ENCODE results near the gene GAL3ST2. TPM values are rescaled to one million over a fixed set of nuclear protein-coding genes. Genes with fewer than 3 reads are reported as not detected.
A peak's percentile ranks its signal among the peaks of the same experiment; 100 is the strongest.
"Not testable (repeated sequence)": the region's sequence is repeated elsewhere in the genome, so short reads cannot be mapped to it uniquely, and the experiment has no call there.

The GAL3ST2 gene
- total and polyA plus RNA-seq, 4 donors: 0.33 to 0.79 (median 0.63) TPM

GRCh38 chr2:241803387-241804325 lies 27.0 kb downstream of the GAL3ST2 start:
- H3K36me3 ChIP-seq (ENCODE audit: control insufficient read depth, insufficient read depth, low read length): no peaks in the 10 kb centered on the region
- WGBS (ENCODE audit: insufficient coverage): 2% methylated on average over 109 of the region's 109 CpGs
- DNase-seq (ENCODE audit: low read depth in 4 of 6, low spot score in 6 of 6): peak in 5 of 6 donors; percentile 47 to 94 (median 66)
- H3K27me3 ChIP-seq (ENCODE audit: control insufficient read depth, insufficient read depth, low read length): peaks cover 12% of the 10 kb centered on the region
- peak overlapping the region; percentile 28 for H3K4me3 ChIP-seq (ENCODE audit: low read depth, low read length)
- H3K9me3 ChIP-seq (ENCODE audit: control insufficient read depth, insufficient read depth, low read length): no peaks in the 10 kb centered on the region
- H3K4me1 ChIP-seq (ENCODE audit: control insufficient read depth, insufficient read depth, low read length): peaks cover 23% of the 10 kb centered on the region
- H3K27ac ChIP-seq (ENCODE audit: low read depth, low read length): peak overlapping the region; percentile 10

DNA sequence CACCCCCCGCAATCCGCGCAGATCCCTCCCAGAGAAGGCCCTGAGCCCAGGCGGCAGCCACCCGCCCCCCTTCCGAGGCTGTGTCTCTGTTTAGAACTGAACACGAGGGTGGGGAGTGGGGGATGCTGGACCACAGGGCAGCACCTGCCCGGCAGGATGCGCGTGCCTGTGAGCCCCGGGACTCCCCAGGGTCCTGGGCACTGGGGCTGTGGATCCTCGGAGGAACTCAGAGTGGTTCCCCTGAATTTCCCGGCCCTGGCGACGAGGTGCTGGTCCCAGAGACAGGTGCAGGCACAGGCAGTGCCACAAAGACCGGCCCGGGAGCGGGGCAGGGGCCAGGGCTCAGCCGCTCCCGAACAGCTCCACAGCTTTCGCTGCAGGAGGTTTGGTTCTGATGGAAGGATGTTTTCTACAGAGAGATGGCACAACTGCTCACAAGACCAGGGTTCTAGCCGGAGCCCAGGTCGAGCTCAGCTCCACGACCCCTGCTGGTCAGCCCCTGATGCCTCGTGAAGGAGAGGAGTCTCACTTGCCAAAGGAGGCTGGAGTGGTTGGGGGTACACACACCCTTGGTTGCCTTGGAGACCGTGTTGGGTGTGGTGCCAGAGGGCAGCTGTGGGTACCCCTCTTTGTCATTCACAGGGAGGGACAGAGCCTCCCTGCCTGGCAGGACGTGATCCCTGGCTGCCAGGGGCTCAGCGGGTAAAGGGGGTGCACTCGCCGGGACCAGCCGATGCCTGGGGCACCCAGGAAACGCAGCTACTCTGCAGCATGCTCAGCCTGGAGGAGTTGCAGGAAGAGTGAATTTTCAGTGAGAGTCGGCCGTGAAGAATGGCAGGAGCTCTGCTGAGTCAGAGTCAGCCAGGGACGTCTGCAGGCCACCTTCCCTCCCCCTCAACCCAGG lies 28.0 kb downstream of the GAL3ST2 start:
- WGBS (ENCODE audit: insufficient coverage): 18% methylated on average over 31 of the region's 35 CpGs
- Histone ChIP-seq H3K9me3 (ENCODE audit: control insufficient read depth, insufficient read depth, low read length) (no peaks in the 10 kb centered on the region), H3K4me3 (ENCODE audit: low read depth, low read length) (peak overlapping the region; percentile 28), H3K27ac (ENCODE audit: low read depth, low read length) (peak overlapping the region; percentile 10), H3K36me3 (ENCODE audit: control insufficient read depth, insufficient read depth, low read length) (no peaks in the 10 kb centered on the region), H3K27me3 (ENCODE audit: control insufficient read depth, insufficient read depth, low read length) (peaks cover 12% of the 10 kb centered on the region), H3K4me1 (ENCODE audit: control insufficient read depth, insufficient read depth, low read length) (peaks cover 31% of the 10 kb centered on the region)
- DNase-seq (ENCODE audit: low read depth in 4 of 6, low spot score in 6 of 6): peak in 1 of 6 donors; percentile 35

DNA sequence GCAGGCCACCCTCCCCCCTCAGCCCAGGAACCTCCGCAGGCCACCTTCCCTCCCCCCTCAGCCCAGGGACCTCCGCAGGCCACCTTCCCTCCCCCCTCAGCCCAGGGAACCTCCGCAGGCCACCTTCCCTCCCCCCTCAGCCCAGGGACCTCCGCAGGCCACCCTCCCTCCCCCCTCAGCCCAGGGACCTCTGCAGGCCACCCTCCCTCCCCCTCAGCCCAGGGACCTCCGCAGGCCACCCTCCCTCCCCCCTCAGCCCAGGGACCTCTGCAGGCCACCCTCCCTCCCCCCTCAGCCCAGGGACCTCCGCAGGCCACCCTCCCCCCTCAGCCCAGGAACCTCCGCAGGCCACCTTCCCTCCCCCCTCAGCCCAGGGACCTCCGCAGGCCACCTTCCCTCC lies 29.6 kb downstream of the GAL3ST2 start:
- DNase-seq (ENCODE audit: low read depth in 4 of 6, low spot score in 6 of 6); H3K27ac ChIP-seq (ENCODE audit: low read depth, low read length); H3K9me3 ChIP-seq (ENCODE audit: control insufficient read depth, insufficient read depth, low read length); H3K36me3 ChIP-seq (ENCODE audit: control insufficient read depth, insufficient read depth, low read length); H3K4me3 ChIP-seq (ENCODE audit: low read depth, low read length): not testable (repeated sequence)
- peaks cover 47% of the 10 kb centered on the region for H3K4me1 ChIP-seq (ENCODE audit: control insufficient read depth, insufficient read depth, low read length)
- peaks cover 12% of the 10 kb centered on the region for H3K27me3 ChIP-seq (ENCODE audit: control insufficient read depth, insufficient read depth, low read length)
- WGBS (ENCODE audit: insufficient coverage): no CpG with 5 or more reads among the region's 8 CpGs

DNA sequence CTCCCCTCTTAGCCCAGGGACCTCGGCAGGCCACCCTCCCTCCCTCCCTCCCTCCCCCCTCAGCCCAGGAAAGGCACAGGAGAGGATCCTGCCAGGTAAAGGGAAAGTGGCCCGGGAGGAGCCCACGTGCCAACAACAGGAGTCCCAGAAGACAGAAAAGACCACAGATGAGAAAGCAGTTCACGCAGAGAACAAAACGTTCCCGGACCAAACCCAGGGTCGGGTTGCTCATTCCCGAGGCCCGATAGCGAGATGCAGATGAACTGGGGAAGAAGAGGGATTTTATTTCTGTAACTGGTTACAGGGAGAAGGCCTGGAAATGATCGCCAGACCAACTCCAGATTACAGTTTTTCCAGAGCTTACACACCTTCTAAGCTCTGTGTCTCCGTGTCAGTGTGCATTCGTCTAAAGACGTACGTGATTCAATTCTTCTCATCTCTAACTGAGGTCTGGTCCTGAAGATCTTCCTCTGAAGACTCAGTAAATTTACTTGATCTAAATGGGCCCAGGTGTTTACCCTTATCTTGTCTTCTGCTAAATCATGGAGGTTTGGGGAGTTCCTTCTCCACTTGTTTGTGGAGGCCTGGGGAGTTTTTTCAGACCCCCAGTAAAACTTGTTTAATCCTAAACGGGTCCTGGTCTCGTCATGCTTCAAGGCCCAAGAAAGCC lies 31.6 kb downstream of the GAL3ST2 start:
- peak in 1 of 6 donors; percentile 18 for DNase-seq (ENCODE audit: low read depth in 4 of 6, low spot score in 6 of 6)
- H3K9me3 ChIP-seq (ENCODE audit: control insufficient read depth, insufficient read depth, low read length): no peaks in the 10 kb centered on the region
- H3K4me3 ChIP-seq (ENCODE audit: low read depth, low read length): no peak overlapping the region
- 50% methylated on average over 15 of the region's 17 CpGs for WGBS (ENCODE audit: insufficient coverage)
- H3K36me3 ChIP-seq (ENCODE audit: control insufficient read depth, insufficient read depth, low read length): no peaks in the 10 kb centered on the region
- H3K27ac ChIP-seq (ENCODE audit: low read depth, low read length): no peak overlapping the region
- H3K4me1 ChIP-seq (ENCODE audit: control insufficient read depth, insufficient read depth, low read length): peaks cover 61% of the 10 kb centered on the region
- H3K27me3 ChIP-seq (ENCODE audit: control insufficient read depth, insufficient read depth, low read length): peaks cover 8% of the 10 kb centered on the region

DNA sequence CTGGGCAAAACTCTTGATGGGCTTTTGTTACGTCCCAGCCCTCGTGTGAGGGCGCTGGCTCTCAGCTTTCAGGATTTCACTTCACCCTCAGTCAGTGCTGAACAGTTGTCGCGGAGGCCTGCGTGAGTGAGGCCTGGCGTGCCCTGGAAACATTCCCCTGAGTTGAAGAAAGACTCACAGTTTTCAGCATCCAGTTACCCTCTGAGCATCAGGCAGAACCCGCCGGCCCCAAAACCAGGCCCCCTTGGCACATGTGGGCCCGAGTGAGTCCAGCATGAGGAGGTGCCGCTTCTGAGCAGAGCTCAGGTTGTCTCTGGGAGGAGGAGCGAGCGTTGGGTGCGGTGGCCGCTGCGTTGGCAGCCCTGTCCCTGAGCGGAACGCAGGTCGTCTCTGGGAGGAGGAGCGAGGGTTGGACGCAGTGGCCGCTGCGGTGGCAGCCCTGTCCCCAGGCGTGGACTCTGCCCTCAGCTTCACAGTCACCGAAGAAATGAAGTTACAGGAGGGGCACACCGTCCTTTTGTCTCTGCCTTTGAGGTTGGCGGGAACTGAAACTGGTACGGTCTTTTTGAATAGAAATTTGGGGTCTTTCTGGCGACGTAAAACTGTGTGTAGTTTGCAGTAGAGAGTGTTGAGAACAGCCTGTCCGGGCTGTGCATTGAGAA lies 32.2 kb downstream of the GAL3ST2 start, which contains the start of gene NEU4:
NEU4 (plus strand) TSS at position 473 of the 662 bp plus-strand sequence. CDS start 5,292 bp downstream, outside the sequence.
- WGBS (ENCODE audit: insufficient coverage): 77% methylated on average over 31 of the region's 31 CpGs
- H3K4me1 ChIP-seq (ENCODE audit: control insufficient read depth, insufficient read depth, low read length): peaks cover 63% of the 10 kb centered on the region

DNA sequence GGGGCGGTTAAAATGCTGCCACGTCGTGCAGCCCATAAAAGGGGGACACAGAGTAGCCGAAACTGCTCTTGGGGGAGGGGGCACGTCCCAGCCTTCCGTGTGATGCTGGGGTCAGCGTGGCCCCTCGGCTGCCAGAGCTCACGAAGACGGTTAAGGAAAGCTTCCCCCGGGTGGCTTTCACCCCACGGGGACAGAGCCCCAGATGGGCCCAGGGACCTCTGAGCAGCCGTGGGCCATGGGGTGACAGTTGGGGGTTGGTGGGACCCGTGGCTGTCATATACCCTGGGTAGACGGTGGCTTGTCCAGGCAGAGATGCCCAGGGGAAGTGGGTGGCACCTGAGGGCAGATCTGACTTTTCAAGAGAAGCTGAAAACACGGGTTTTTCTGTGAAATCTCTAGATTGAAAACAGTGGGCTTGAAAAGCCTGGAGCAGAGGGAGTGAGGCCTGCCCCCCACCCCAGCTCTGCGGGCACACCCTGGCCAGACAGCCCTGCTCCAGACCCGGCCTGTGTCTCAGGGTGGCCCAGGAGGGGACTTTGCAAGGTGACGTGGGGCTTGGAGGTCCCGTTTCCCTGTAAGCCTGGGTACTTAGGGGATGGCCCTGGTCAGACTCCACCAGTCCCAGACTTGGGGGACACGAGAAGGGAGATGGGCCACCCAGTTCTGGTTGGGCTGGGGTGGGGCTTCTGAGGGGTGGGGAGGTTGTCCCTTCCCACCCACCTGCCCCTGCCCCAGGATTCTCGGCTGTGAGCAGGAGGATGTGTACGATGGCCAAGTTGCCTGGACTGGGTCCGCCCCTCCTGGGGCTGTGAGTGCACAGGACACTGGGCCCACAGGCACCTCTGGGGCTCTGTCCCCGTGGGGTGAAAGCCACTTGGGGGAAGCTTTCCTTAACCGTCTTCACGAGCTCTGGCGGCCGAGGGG lies 33.0 kb downstream of the GAL3ST2 start:
- H3K27me3 ChIP-seq (ENCODE audit: control insufficient read depth, insufficient read depth, low read length): no peaks in the 10 kb centered on the region
- 80% methylated on average over 23 of the region's 29 CpGs for WGBS (ENCODE audit: insufficient coverage)
- H3K36me3 ChIP-seq (ENCODE audit: control insufficient read depth, insufficient read depth, low read length): no peaks in the 10 kb centered on the region
- no peak overlapping the region for H3K27ac ChIP-seq (ENCODE audit: low read depth, low read length)
- peaks cover 63% of the 10 kb centered on the region for H3K4me1 ChIP-seq (ENCODE audit: control insufficient read depth, insufficient read depth, low read length)
- no peak overlapping the region for H3K4me3 ChIP-seq (ENCODE audit: low read depth, low read length)
- no peaks in the 10 kb centered on the region for H3K9me3 ChIP-seq (ENCODE audit: control insufficient read depth, insufficient read depth, low read length)
- no peak for DNase-seq (ENCODE audit: low read depth in 4 of 6, low spot score in 6 of 6)

More for the DNA sequence above, 32.2 kb downstream of the GAL3ST2 start, which contains the start of gene NEU4:
- no peak within 1 kb of the TSS for H3K4me3 ChIP-seq (ENCODE audit: low read depth, low read length)
- H3K27me3 ChIP-seq (ENCODE audit: control insufficient read depth, insufficient read depth, low read length): peaks cover 6% of the 10 kb centered on the region
- H3K9me3 ChIP-seq (ENCODE audit: control insufficient read depth, insufficient read depth, low read length): no peaks in the 10 kb centered on the region
- H3K36me3 ChIP-seq (ENCODE audit: control insufficient read depth, insufficient read depth, low read length): no peaks in the 10 kb centered on the region
- peak in 2 of 6 donors; percentile 13 to 33 for DNase-seq (ENCODE audit: low read depth in 4 of 6, low spot score in 6 of 6)
- H3K27ac ChIP-seq (ENCODE audit: low read depth, low read length): no peak within 1 kb of the TSS

DNA sequence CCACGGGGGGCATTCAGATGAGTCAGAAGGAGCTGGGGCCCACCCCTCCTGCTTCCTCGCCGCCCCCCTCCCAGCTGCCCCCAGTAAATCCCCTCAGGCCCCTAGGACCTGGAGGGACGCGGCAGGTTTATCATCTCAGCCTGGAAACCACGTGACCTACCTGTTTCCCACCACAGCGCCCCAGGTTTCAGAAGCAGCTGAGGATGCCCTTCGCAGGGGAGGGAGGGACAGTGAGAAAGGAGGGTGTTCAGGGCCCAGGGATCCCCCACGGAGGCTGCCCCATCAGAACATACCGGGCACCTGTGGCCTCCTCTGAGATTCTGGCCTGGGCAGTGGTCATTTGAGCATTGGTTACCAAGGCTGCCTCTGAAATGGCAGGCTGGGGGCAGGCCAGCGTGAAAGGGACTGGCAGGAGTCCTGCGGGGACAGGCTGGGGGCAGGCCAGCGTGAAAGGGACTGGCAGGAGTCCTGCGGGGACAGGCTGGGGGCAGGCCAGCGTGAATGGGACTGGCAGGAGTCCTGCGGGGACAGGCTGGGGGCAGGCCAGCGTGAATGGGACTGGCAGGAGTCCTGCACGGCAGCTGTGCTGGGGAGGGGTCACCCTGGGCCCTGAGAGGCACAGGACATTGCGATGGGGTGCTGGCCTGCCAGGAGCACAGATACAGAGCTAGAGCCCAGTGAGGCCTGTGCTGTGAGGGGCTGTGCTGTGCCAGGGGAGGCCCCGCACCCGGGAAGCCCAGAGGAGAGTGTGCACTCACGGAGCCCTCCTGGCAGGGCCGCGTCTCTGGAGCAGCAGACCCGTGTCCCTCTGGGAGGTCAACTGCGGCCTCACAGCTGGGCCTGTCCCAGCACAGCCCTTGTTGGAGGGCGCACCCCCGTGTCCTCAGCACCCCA lies 33.9 kb downstream of the GAL3ST2 start:
- H3K9me3 ChIP-seq (ENCODE audit: control insufficient read depth, insufficient read depth, low read length): no peaks in the 10 kb centered on the region
- H3K36me3 ChIP-seq (ENCODE audit: control insufficient read depth, insufficient read depth, low read length): peaks cover under 1% of the 10 kb centered on the region
- H3K4me1 ChIP-seq (ENCODE audit: control insufficient read depth, insufficient read depth, low read length): peaks cover 62% of the 10 kb centered on the region
- 54% methylated on average over 21 of the region's 28 CpGs for WGBS (ENCODE audit: insufficient coverage)
- no peak overlapping the region for H3K4me3 ChIP-seq (ENCODE audit: low read depth, low read length)
- DNase-seq (ENCODE audit: low read depth in 4 of 6, low spot score in 6 of 6): peak in 1 of 6 donors; percentile 62
- H3K27ac ChIP-seq (ENCODE audit: low read depth, low read length): peak overlapping the region; percentile 57
- H3K27me3 ChIP-seq (ENCODE audit: control insufficient read depth, insufficient read depth, low read length): no peaks in the 10 kb centered on the region
